Fibroblast of gingiva (primary cell): ENCODE results near the gene OTULIN.

Experiments used
- DNase-seq: peaks from one replicate; pipeline ENCODE4 v3.0.0-alpha.2; 2011; ENCODE audit warnings: low read depth

Gene OTULIN

GRCh38 chr5:14668181-14668591 lies 3.7 kb downstream of the OTULIN start:
- no peak for DNase-seq

- DNase-seq: no peak
Measured at GRCh38 chr5:14669415-14669814, 4.9 kb downstream of the OTULIN start.

DNA sequence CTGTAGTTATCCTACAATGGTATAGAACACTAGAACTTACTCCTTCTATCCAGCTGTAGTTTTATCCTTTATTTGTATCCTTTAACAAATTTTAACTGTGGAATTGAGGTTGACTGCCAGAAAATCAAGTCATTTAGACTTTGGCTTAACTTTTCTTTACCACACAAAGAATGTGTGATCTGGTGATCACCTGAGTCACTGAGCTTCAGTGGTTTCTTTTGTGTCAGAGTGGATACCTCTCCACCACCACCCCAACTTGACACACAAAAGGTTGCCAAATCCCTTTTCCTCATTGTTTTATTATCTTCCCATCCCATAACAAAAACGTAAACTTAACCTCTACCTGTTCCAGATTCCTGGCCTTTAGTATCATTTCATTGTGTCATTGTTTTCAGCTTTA lies 5.5 kb downstream of the OTULIN start:
- no peak for DNase-seq

- no peak for DNase-seq
Measured at GRCh38 chr5:14671414-14671813, 6.9 kb downstream of the OTULIN start.

DNA sequence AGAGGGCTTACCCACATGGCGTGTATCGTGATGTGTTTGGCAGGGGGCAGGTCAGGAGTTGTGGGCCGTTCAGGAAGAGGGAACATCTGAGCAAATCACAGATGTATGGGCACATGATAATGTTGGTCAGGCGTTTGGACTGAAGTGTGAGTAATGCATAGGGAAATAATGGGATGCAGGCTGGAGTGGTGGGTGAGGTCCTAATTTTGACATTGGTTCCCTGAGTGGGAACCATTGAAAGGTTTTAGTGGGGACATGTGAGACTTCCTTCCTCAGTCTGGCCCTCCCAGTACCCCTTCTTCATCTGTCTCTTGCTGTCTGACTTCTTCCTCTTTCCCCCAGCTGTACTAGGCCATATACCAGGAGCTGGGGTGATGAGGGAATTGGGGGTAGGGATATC lies 7.6 kb downstream of the OTULIN start:
- DNase-seq: no peak

DNA sequence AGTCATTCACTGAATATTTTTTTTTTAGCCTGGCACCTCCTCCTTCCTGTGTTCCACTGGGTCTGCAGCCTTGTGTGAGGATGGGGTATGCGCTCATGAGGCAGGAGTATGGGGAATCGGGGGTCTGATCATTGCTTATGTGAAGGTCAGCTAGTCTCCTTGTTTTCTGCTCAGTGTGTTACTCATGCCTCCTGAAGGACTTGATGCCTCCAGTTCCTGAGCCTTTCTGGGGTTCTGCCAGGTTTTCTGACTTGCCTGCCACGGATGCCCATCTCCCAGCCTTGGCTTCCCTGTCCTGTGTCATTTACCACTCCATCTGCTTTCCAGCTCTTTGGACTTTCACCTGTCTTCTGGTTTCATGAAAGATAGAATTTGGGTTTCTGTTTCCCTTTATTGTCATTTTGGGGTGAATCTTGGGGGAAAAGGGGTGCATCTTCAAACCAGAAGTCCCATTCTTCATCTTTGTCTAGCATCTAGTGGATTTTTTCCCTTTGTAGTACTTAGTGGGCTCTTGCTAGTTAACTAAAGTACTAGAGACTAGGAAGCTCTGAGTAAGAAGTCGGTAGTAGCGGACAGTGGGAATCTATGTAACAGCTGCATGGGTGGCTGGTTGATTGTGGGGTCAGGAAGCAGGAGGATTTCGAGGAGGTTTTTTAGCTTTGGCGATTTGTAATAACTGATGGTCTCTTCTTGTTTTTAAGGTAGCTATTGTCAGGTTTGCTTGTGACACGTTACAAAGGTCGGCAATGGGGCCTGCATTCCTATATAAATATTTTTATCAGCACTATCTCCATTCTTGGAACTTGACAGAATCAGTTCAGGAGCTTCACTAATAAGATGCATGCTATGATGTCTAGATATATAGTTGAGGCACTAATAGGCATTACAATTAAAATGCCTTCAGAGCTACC lies 8.2 kb downstream of the OTULIN start:
- DNase-seq: no peak

DNA sequence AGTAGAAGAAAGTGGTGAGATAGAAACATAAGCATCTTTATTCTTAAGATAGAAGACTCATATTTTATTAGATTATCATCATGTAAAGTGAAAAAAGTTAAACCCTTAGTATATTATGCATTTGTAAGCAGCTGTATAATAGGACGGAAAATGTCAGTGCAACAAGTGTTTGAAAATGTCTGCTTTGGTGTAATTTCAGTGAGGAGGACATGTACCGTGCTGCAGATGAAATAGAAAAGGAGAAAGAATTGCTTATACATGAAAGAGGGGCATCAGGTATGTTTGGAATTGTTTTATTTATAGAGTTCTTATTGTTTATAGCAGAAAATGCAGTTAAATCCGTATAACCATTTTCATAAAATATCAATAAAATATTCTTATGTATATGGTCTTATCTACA lies 8.9 kb downstream of the OTULIN start:
- no peak for DNase-seq

- no peak for DNase-seq
Measured at GRCh38 chr5:14674983-14675854, 10.7 kb downstream of the OTULIN start.

DNA sequence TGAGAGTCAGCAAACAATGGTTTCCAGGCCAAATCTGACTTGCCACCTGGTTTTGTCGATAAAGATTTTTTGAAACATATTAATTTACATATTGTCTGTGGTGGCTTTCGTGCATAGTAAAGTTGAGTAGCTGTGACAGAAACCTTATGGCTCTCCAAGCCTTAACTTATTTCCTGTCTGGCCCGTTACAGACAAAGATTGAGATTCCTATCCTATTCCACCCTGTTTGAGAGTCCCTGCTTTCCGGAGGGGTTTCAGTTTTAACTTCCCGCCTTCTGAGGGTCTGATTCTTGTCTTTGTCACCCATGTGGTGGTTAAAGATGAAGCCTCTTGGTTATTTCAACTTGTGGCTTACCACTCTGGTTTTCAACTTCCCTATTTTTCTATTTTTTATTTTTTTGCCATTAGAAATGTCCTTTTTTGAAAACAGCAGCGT lies 11.4 kb downstream of the OTULIN start:
- DNase-seq: no peak

GRCh38 chr5:14676320-14676719 lies 11.8 kb downstream of the OTULIN start:
- DNase-seq: peak; percentile 14

- no peak for DNase-seq
Measured at GRCh38 chr5:14678773-14679334, 14.3 kb downstream of the OTULIN start.

DNA sequence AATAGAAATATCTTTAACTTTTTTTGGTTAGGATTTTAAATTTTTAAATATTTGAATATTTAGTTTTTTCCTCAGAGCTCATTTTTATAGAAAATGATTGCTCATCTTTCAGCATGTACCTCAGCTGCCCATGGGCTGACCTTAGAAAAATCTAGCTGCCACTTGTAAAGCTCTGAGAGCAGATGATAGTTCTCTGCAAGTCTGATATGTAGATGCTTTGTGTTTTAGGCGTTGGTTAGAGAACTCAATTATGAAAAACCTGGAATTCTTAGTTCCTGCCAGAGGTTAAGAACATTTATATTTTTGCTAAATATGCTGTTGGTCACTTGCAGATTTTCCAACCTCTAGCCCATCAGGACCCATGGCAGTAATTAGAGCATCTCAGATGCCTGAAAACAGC lies 15.1 kb downstream of the OTULIN start:
- no peak for DNase-seq

DNA sequence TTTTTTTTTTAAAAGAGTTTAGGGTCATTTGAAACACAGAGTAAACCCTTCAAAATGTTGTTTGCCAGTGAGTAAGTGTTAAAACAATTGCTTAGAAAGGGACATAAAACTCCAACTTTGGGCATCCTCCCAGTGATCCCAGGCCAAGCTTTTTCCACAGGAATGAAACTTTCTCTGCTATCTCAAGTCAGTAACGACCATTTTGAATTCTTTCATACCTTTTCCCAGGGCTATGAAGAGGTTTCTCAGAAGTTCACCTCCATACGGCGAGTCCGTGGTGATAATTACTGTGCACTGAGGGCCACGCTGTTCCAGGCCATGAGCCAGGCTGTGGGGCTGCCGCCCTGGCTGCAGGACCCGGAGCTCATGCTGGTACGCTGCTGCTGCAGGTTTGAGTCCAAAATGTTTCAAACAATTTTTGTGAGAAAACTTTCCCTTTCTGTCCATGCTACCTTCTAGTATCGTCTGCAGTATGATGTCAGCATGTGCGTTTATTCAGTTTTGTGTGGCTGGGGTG lies 16.8 kb downstream of the OTULIN start:
- DNase-seq: no peak

DNA sequence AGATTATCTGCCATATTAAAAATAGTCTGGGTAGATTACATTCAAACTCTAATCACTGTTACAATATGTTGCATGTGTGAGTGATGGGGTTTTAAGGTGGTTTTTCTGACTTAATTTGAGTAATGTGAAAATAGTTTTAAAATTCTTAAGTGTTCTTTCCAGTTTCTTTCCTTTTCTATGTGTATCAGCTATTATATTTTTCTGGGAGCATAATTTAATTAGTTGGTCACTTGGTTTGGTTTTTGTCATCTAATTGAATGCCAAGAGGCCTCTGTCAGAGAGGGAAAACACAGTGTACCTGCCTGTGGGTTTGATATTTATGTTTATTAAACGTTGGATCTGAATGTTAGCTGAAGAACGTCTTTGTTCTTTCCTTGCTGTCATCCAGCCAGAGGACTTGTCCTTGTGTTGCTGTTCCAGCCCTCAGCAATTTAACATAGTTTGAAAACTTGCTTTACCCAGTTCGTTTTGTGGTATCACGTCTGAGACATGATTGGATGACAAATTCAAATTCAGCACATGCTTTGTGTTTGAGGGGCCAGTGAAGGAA lies 19.5 kb downstream of the OTULIN start:
- no peak for DNase-seq

GRCh38 chr5:14684757-14685156 lies 20.2 kb downstream of the OTULIN start:
- DNase-seq: no peak

GRCh38 chr5:14685757-14686156 lies 21.2 kb downstream of the OTULIN start:
- DNase-seq: peak; percentile 53

- no peak for DNase-seq
Measured at GRCh38 chr5:14686517-14686916, 22.0 kb downstream of the OTULIN start.

- DNase-seq: no peak
Measured at GRCh38 chr5:14687023-14687665, 22.6 kb downstream of the OTULIN start.

DNA sequence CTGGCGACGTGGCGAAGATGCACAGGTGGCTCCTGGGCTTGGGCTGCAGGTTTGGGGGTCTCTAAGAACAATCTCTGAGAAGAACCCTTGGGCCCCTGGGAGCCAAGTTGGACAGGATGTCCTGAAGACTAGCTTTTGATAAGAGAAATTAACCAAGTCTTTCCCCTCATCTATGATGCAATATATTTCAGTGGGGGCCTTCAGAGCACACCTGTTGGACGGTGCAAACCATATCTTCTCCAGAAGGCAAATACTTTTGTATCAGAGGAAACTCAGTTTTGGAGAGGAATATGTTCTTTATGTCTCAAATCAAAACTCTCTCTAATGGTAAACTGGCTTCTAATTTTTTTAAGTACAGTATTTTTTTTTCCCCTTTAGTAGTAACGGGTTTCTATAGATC lies 28.6 kb downstream of the OTULIN start:
- DNase-seq: no peak

DNA sequence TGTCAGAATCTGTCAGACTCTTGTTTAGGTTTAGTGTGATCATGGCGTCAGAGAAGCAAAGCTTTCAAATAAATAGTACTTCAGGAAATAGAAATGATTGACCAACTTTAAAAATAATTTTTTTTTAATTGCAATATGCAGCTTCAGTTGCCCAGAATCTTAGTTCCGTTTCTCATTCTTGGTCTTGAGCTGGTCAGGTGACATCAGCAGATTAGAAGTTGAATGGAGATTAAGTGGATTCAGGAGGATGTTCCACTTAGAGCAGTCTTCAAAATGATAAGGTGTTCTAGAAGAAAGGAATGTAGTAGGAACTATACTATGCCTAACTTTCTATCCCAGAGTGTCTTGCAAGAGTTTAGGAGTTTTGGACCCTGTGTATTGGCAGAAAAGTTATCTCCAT lies 30.6 kb downstream of the OTULIN start:
- DNase-seq: no peak

GRCh38 chr5:14696057-14696456 lies 31.5 kb downstream of the OTULIN start:
- no peak for DNase-seq

GRCh38 chr5:14696851-14697250 lies 32.3 kb downstream of the OTULIN start:
- no peak for DNase-seq
